ENCODE data around the gene TMTC4.
"Not testable (repeated sequence)": the region's sequence is repeated elsewhere in the genome, so short reads cannot be mapped to it uniquely, and the experiment has no call there.

Gene TMTC4

GRCh38 chr13:100689191-100689590 is 14.6 kb upstream of the TMTC4 start:
- Histone ChIP-seq H3K4me3 (ENCODE audit: low read length in 2 of 2) (no peak overlapping the region), H3K27ac (ENCODE audit: low read depth in 2 of 2, low read length in 2 of 2) (no peak overlapping the region), H3K9me3 (ENCODE audit: control insufficient read depth in 2 of 2, low read length in 2 of 2) (no peaks in the 10 kb centered on the region), H3K9ac (ENCODE audit: low read depth in 1 of 2, low read length in 2 of 2) (no peak overlapping the region), H3K4me1 (ENCODE audit: control insufficient read depth in 2 of 2, insufficient read depth in 2 of 2, low read length in 2 of 2) (no peaks in the 10 kb centered on the region), H3K36me3 (ENCODE audit: control insufficient read depth in 2 of 2, insufficient read depth in 2 of 2, low read length in 2 of 2) (no peaks in the 10 kb centered on the region), H3K27me3 (ENCODE audit: control insufficient read depth in 2 of 2, insufficient read depth in 2 of 2, low read length in 2 of 2) (no peaks in the 10 kb centered on the region)

GRCh38 chr13:100680131-100680530 is 5.5 kb upstream of the TMTC4 start:
- Histone ChIP-seq H3K27me3 (ENCODE audit: control insufficient read depth in 2 of 2, insufficient read depth in 2 of 2, low read length in 2 of 2) (no peaks in the 10 kb centered on the region), H3K36me3 (ENCODE audit: control insufficient read depth in 2 of 2, insufficient read depth in 2 of 2, low read length in 2 of 2) (no peaks in the 10 kb centered on the region), H3K4me1 (ENCODE audit: control insufficient read depth in 2 of 2, insufficient read depth in 2 of 2, low read length in 2 of 2) (peaks cover 3 to 5% of the 10 kb centered on the region in 2 donors), H3K9me3 (ENCODE audit: control insufficient read depth in 2 of 2, low read length in 2 of 2) (no peaks in the 10 kb centered on the region), H3K4me3 (ENCODE audit: low read length in 2 of 2) (no peak overlapping the region), H3K9ac (ENCODE audit: low read depth in 1 of 2, low read length in 2 of 2) (no peak overlapping the region), H3K27ac (ENCODE audit: low read depth in 2 of 2, low read length in 2 of 2) (no peak overlapping the region)

GRCh38 chr13:100677128-100677527 is 2.5 kb upstream of the TMTC4 start:
- H3K27ac ChIP-seq (ENCODE audit: low read depth in 2 of 2, low read length in 2 of 2); H3K27me3 ChIP-seq (ENCODE audit: control insufficient read depth in 2 of 2, insufficient read depth in 2 of 2, low read length in 2 of 2); H3K9me3 ChIP-seq (ENCODE audit: control insufficient read depth in 2 of 2, low read length in 2 of 2); H3K9ac ChIP-seq (ENCODE audit: low read depth in 1 of 2, low read length in 2 of 2); H3K36me3 ChIP-seq (ENCODE audit: control insufficient read depth in 2 of 2, insufficient read depth in 2 of 2, low read length in 2 of 2); H3K4me3 ChIP-seq (ENCODE audit: low read length in 2 of 2): not testable (repeated sequence)
- peaks cover 13% of the 10 kb centered on the region in 2 donors for H3K4me1 ChIP-seq (ENCODE audit: control insufficient read depth in 2 of 2, insufficient read depth in 2 of 2, low read length in 2 of 2)

GRCh38 chr13:100675661-100676129 is 1.1 kb upstream of the TMTC4 start:
- Histone ChIP-seq H3K9ac (ENCODE audit: low read depth in 1 of 2, low read length in 2 of 2) (peak overlapping the region in 1 of 2 donors; percentile 74), H3K4me3 (ENCODE audit: low read length in 2 of 2) (peak overlapping the region; percentile 77 to 88), H3K9me3 (ENCODE audit: control insufficient read depth in 2 of 2, low read length in 2 of 2) (no peaks in the 10 kb centered on the region), H3K27ac (ENCODE audit: low read depth in 2 of 2, low read length in 2 of 2) (no peak overlapping the region), H3K4me1 (ENCODE audit: control insufficient read depth in 2 of 2, insufficient read depth in 2 of 2, low read length in 2 of 2) (peaks cover 13% of the 10 kb centered on the region in 2 donors), H3K27me3 (ENCODE audit: control insufficient read depth in 2 of 2, insufficient read depth in 2 of 2, low read length in 2 of 2) (no peaks in the 10 kb centered on the region), H3K36me3 (ENCODE audit: control insufficient read depth in 2 of 2, insufficient read depth in 2 of 2, low read length in 2 of 2) (no peaks in the 10 kb centered on the region)

- peaks cover 0 to 3% of the 10 kb centered on the region in 2 donors for H3K36me3 ChIP-seq (ENCODE audit: control insufficient read depth in 2 of 2, insufficient read depth in 2 of 2, low read length in 2 of 2)
- H3K27ac ChIP-seq (ENCODE audit: low read depth in 2 of 2, low read length in 2 of 2), result peak overlapping the region; percentile 55 to 79
- peaks cover 13% of the 10 kb centered on the region in 2 donors for H3K4me1 ChIP-seq (ENCODE audit: control insufficient read depth in 2 of 2, insufficient read depth in 2 of 2, low read length in 2 of 2)
- no peaks in the 10 kb centered on the region for H3K9me3 ChIP-seq (ENCODE audit: control insufficient read depth in 2 of 2, low read length in 2 of 2)
- peak overlapping the region; percentile 74 to 80 for H3K9ac ChIP-seq (ENCODE audit: low read depth in 1 of 2, low read length in 2 of 2)
- H3K4me3 ChIP-seq (ENCODE audit: low read length in 2 of 2), result peak overlapping the region; percentile 77 to 88
- no peaks in the 10 kb centered on the region for H3K27me3 ChIP-seq (ENCODE audit: control insufficient read depth in 2 of 2, insufficient read depth in 2 of 2, low read length in 2 of 2)
Observed at GRCh38 chr13:100674872-100675660, 471 bp upstream of the TMTC4 start.

- peak overlapping the region; percentile 77 to 82 for H3K4me3 ChIP-seq (ENCODE audit: low read length in 2 of 2)
- peak overlapping the region; percentile 52 to 71 for H3K9ac ChIP-seq (ENCODE audit: low read depth in 1 of 2, low read length in 2 of 2)
- H3K27ac ChIP-seq (ENCODE audit: low read depth in 2 of 2, low read length in 2 of 2), result peak overlapping the region; percentile 55 to 79
- peaks cover 13% of the 10 kb centered on the region in 2 donors for H3K4me1 ChIP-seq (ENCODE audit: control insufficient read depth in 2 of 2, insufficient read depth in 2 of 2, low read length in 2 of 2)
- H3K27me3 ChIP-seq (ENCODE audit: control insufficient read depth in 2 of 2, insufficient read depth in 2 of 2, low read length in 2 of 2), result no peaks in the 10 kb centered on the region
- H3K9me3 ChIP-seq (ENCODE audit: control insufficient read depth in 2 of 2, low read length in 2 of 2), result no peaks in the 10 kb centered on the region
- H3K36me3 ChIP-seq (ENCODE audit: control insufficient read depth in 2 of 2, insufficient read depth in 2 of 2, low read length in 2 of 2), result peaks cover 0 to 3% of the 10 kb centered on the region in 2 donors
Observed at GRCh38 chr13:100673713-100674571, 653 bp downstream of the TMTC4 start.

- Histone ChIP-seq H3K27me3 (ENCODE audit: control insufficient read depth in 2 of 2, insufficient read depth in 2 of 2, low read length in 2 of 2) (no peaks in the 10 kb centered on the region), H3K4me3 (ENCODE audit: low read length in 2 of 2) (peak overlapping the region; percentile 59 to 82), H3K27ac (ENCODE audit: low read depth in 2 of 2, low read length in 2 of 2) (peak overlapping the region in 1 of 2 donors; percentile 79), H3K4me1 (ENCODE audit: control insufficient read depth in 2 of 2, insufficient read depth in 2 of 2, low read length in 2 of 2) (peaks cover 13% of the 10 kb centered on the region in 2 donors), H3K9me3 (ENCODE audit: control insufficient read depth in 2 of 2, low read length in 2 of 2) (no peaks in the 10 kb centered on the region), H3K9ac (ENCODE audit: low read depth in 1 of 2, low read length in 2 of 2) (peak overlapping the region in 1 of 2 donors; percentile 51), H3K36me3 (ENCODE audit: control insufficient read depth in 2 of 2, insufficient read depth in 2 of 2, low read length in 2 of 2) (peaks cover 3 to 5% of the 10 kb centered on the region in 2 donors)
Observed at GRCh38 chr13:100673376-100673712, 1.3 kb downstream of the TMTC4 start.

GRCh38 chr13:100671389-100672182 is 3.0 kb downstream of the TMTC4 start:
- Histone ChIP-seq H3K4me1 (ENCODE audit: control insufficient read depth in 2 of 2, insufficient read depth in 2 of 2, low read length in 2 of 2) (peaks cover 13% of the 10 kb centered on the region in 2 donors), H3K36me3 (ENCODE audit: control insufficient read depth in 2 of 2, insufficient read depth in 2 of 2, low read length in 2 of 2) (peaks cover 7 to 16% of the 10 kb centered on the region in 2 donors), H3K9me3 (ENCODE audit: control insufficient read depth in 2 of 2, low read length in 2 of 2) (no peaks in the 10 kb centered on the region), H3K4me3 (ENCODE audit: low read length in 2 of 2) (no peak overlapping the region), H3K27me3 (ENCODE audit: control insufficient read depth in 2 of 2, insufficient read depth in 2 of 2, low read length in 2 of 2) (no peaks in the 10 kb centered on the region), H3K9ac (ENCODE audit: low read depth in 1 of 2, low read length in 2 of 2) (no peak overlapping the region), H3K27ac (ENCODE audit: low read depth in 2 of 2, low read length in 2 of 2) (no peak overlapping the region)

- no peaks in the 10 kb centered on the region for H3K9me3 ChIP-seq (ENCODE audit: control insufficient read depth in 2 of 2, low read length in 2 of 2)
- no peak overlapping the region for H3K27ac ChIP-seq (ENCODE audit: low read depth in 2 of 2, low read length in 2 of 2)
- peaks cover 4 to 6% of the 10 kb centered on the region in 2 donors for H3K4me1 ChIP-seq (ENCODE audit: control insufficient read depth in 2 of 2, insufficient read depth in 2 of 2, low read length in 2 of 2)
- H3K36me3 ChIP-seq (ENCODE audit: control insufficient read depth in 2 of 2, insufficient read depth in 2 of 2, low read length in 2 of 2), result peaks cover 24 to 25% of the 10 kb centered on the region in 2 donors
- H3K27me3 ChIP-seq (ENCODE audit: control insufficient read depth in 2 of 2, insufficient read depth in 2 of 2, low read length in 2 of 2), result no peaks in the 10 kb centered on the region
- H3K4me3 ChIP-seq (ENCODE audit: low read length in 2 of 2), result no peak overlapping the region
- no peak overlapping the region for H3K9ac ChIP-seq (ENCODE audit: low read depth in 1 of 2, low read length in 2 of 2)
Observed at GRCh38 chr13:100668408-100668807, 6.2 kb downstream of the TMTC4 start.

All from mucosa of rectum (tissue), 2 donors.